Panc1 (cell line): ENCODE data around the gene THTPA. TPM values are rescaled to one million over a fixed set of nuclear protein-coding genes. Genes with fewer than 3 reads are reported as not detected.
A peak's percentile ranks its signal among the peaks of the same experiment; 100 is the strongest.

ENCODE experiments used
- ATAC-seq: fragments of 200-7000 bp; cut with Tn5 transposase; 2 replicates; pipeline ENCODE4 v1.9.1; 2020; ENCODE audit warnings: mild to moderate bottlenecking, moderate library complexity
- BruUV-seq: library from RNA; stranded (reverse); fragments of 400-500 nt; replicated peaks from 2 replicates; lab custom pipeline; 2021; lab: Mats Ljungman, UMichigan
- CTCF ChIA-PET: fragments of 300-600 bp; sonication (Branson Sonifier 250); formaldehyde crosslinking; loops from one replicate; lab custom pipeline; 2022; ENCODE audit warnings: antibody characterized with exemption; lab: Charles Lee
- POLR2A ChIA-PET: fragments of 300-600 bp; sonication (Branson Sonifier 250); formaldehyde crosslinking; loops from one replicate; lab custom pipeline; 2022; ENCODE audit warnings: antibody characterized with exemption; lab: Charles Lee
- DNase-seq: peaks from one replicate; pipeline ENCODE4 v3.0.0-alpha.2; 2010; ENCODE audit warnings: low read depth, low spot score
- H3K27ac ChIP-seq: 2 replicates; pipeline ENCODE4 v1.5.1; 2011; ENCODE audit warnings: mild to moderate bottlenecking, low read length, inconsistent platforms
- H3K27me3 ChIP-seq: fragments of 200-500 bp; sonication (Bioruptor generic); 2 replicates; pipeline ENCODE4 v1.6.0; 2014; ENCODE audit warnings: low read length, inconsistent platforms; ENCODE audit not compliant: control insufficient read depth, insufficient read depth
- H3K36me3 ChIP-seq: fragments of 200-500 bp; sonication (Bioruptor generic); 2 replicates; pipeline ENCODE4 v1.5.1; 2014; ENCODE audit warnings: inconsistent platforms, mild to moderate bottlenecking, low read length, moderate library complexity; ENCODE audit not compliant: control insufficient read depth, insufficient read depth
- H3K4me1 ChIP-seq: 2 replicates; pipeline ENCODE4 v1.5.1; 2011; ENCODE audit warnings: inconsistent platforms, mild to moderate bottlenecking, low read length, moderate library complexity; ENCODE audit not compliant: control insufficient read depth, insufficient read depth
- H3K4me3 ChIP-seq, 2 experiments: 2 replicates each; pipeline ENCODE4 v1.5.1; 2011 to 2012; ENCODE audit warnings: low read depth in 2 of 2, low read length in 2 of 2, mild to moderate bottlenecking in 2 of 2, inconsistent platforms in 1 of 2, moderate library complexity in 1 of 2
- H3K9me3 ChIP-seq: fragments of 200-500 bp; sonication (Bioruptor generic); 2 replicates; pipeline ENCODE4 v1.5.1; 2014; ENCODE audit warnings: low read depth, mild to moderate bottlenecking, inconsistent platforms, low read length, moderate library complexity; ENCODE audit not compliant: control insufficient read depth, insufficient read depth
- CTCF ChIP-seq: fragments of 450-650 bp; IDR thresholded peaks from 2 replicates; pipeline ENCODE4 v1.5.1; 2017; ENCODE audit warnings: mild to moderate bottlenecking
- POLR2AphosphoS5 ChIP-seq: IDR thresholded peaks from 2 replicates; pipeline ENCODE4 v1.6.1; 2012; ENCODE audit warnings: mild to moderate bottlenecking, low read depth, low read length, moderate library complexity
- REST ChIP-seq, 2 experiments: IDR thresholded peaks; 2 replicates each; pipeline ENCODE4 v1.6.1; 2011 to 2012; ENCODE audit warnings: low read depth in 2 of 2, control low read depth in 1 of 2, low read length in 1 of 2, mild to moderate bottlenecking in 1 of 2, moderate library complexity in 1 of 2; ENCODE audit not compliant: insufficient read depth in 1 of 2
- SIN3A ChIP-seq: IDR thresholded peaks from 2 replicates; pipeline ENCODE4 v1.6.1; 2012; ENCODE audit warnings: low read depth, mild to moderate bottlenecking, low read length, moderate library complexity, borderline replicate concordance; ENCODE audit not compliant: insufficient read depth
- TCF7L2 ChIP-seq: IDR thresholded peaks from 2 replicates; pipeline ENCODE4 v1.6.1; 2011; ENCODE audit warnings: mild to moderate bottlenecking, low read depth, low read length, inconsistent platforms
- in situ Hi-C: cut with HindIII; loops from 2 replicates; pipeline ENCODE4 v1.10.0; 2016; ENCODE audit warnings: low sequenced_read_pairs, low pct_unique_long_range_greater_than_20kb
- intact Hi-C: fragments of 100-400 bp; cut with micrococcal nuclease; formaldehyde crosslinking; loops from one replicate; pipeline ENCODE4 v1.10.0; 2022; ENCODE audit not compliant: unreplicated experiment
- total RNA-seq: library from RNA; stranded (reverse); gene quantifications from one replicate; pipeline ENCODE4 v1.2.1, GENCODE V29; 2021; ENCODE audit not compliant: unreplicated experiment

Gene THTPA
- total RNA-seq, 1 experiment from 2014 or later: 13.3 TPM

GRCh38 chr14:23525611-23526010, 30.5 kb upstream of the THTPA start:
- BruUV-seq: no TSS peak
- ATAC-seq (no peak), DNase-seq (no peak)
- TF ChIP-seq SIN3A (no peak), CTCF (no peak), TCF7L2 (no peak), REST (IDR thresholded peaks at IDR 0.05; ENCODE audit: insufficient read depth in 1 of 2, low read depth in 2 of 2, low read length in 1 of 2) (no peak)
- H3K36me3 ChIP-seq: no peaks in the 10 kb centered on the region
- H3K27me3 ChIP-seq: no peaks in the 10 kb centered on the region
- ChIA-PET CTCF (interaction anchor here (0.5 to 0.7 kb wide), 2 partner anchors 32 to 405 kb away, joined by 3 to 10 read pairs; no protein-coding TSS in a partner anchor), POLR2A (no interaction called here)
- no peak overlapping the region for H3K4me3 ChIP-seq
- intact Hi-C loops: no loop called here
- H3K4me1 ChIP-seq: no peaks in the 10 kb centered on the region
- in situ Hi-C loops: no loop called here
- H3K27ac ChIP-seq: no peak overlapping the region
- no peaks in the 10 kb centered on the region for H3K9me3 ChIP-seq

GRCh38 chr14:23528555-23528954, 27.5 kb upstream of the THTPA start:
- H3K27ac ChIP-seq: no peak overlapping the region
- DNase-seq: no peak
- H3K27me3 ChIP-seq: no peaks in the 10 kb centered on the region
- intact Hi-C loops (no loop called here), in situ Hi-C loops (no loop called here)
- TF ChIP-seq CTCF (no peak), REST (IDR thresholded peaks at IDR 0.05; ENCODE audit: insufficient read depth in 1 of 2, low read depth in 2 of 2, low read length in 1 of 2) (no peak), POLR2AphosphoS5 (no peak), SIN3A (no peak), TCF7L2 (no peak)
- BruUV-seq: no TSS peak
- CTCF ChIA-PET: interaction anchor here (0.6 kb wide), 1 partner anchor 22 kb away, joined by 5 read pairs; no protein-coding TSS in a partner anchor
- H3K36me3 ChIP-seq: no peaks in the 10 kb centered on the region
- POLR2A ChIA-PET: interaction anchor here (0.9 kb wide), 1 partner anchor 27 kb away, joined by 3 read pairs; no protein-coding TSS in a partner anchor
- H3K4me3 ChIP-seq: no peak overlapping the region
- no peaks in the 10 kb centered on the region for H3K9me3 ChIP-seq
- peak; percentile 51; the same call in 1 of the 2 replicates for ATAC-seq
- H3K4me1 ChIP-seq: no peaks in the 10 kb centered on the region
